ENCODE measurements around the gene KRTAP19-8. TPM values are rescaled to one million over a fixed set of nuclear protein-coding genes. Genes with fewer than 3 reads are reported as not detected.

Gene KRTAP19-8
- total RNA-seq, 1 donor from 2014 or later, result not detected

GRCh38 chr21:31012133-31013089 is 25.9 kb downstream of the KRTAP19-8 start:
- ATAC-seq (no peak), DNase-seq (ENCODE audit: low spot score) (no peak)

GRCh38 chr21:31011412-31011811 is 26.9 kb downstream of the KRTAP19-8 start:
- DNase-seq (ENCODE audit: low spot score), result no peak
- ATAC-seq, result no peak

- ATAC-seq (no peak), DNase-seq (ENCODE audit: low spot score) (no peak)
These were observed 29.9 kb downstream of the KRTAP19-8 start for GRCh38 chr21:31008355-31008754.

- ATAC-seq, result no peak
- DNase-seq (ENCODE audit: low spot score), result no peak
These were observed 33.3 kb downstream of the KRTAP19-8 start for GRCh38 chr21:31005019-31005418.

GRCh38 chr21:31003471-31003870 is 34.8 kb downstream of the KRTAP19-8 start:
- ATAC-seq (no peak), DNase-seq (ENCODE audit: low spot score) (no peak)

- ATAC-seq (no peak), DNase-seq (ENCODE audit: low spot score) (no peak)
These were observed 40.7 kb downstream of the KRTAP19-8 start for GRCh38 chr21:30997541-30997940.

- ATAC-seq, result no peak
- no peak for DNase-seq (ENCODE audit: low spot score)
These were observed 41.5 kb downstream of the KRTAP19-8 start for GRCh38 chr21:30996728-30997127.

GRCh38 chr21:30994932-30995331 is 43.3 kb downstream of the KRTAP19-8 start:
- ATAC-seq (no peak), DNase-seq (ENCODE audit: low spot score) (no peak)

- DNase-seq (ENCODE audit: low spot score) (no peak), ATAC-seq (no peak)
These were observed 47.6 kb downstream of the KRTAP19-8 start for GRCh38 chr21:30990514-30991262.

- DNase-seq (ENCODE audit: low spot score), result no peak
- ATAC-seq, result no peak
These were observed 49.6 kb downstream of the KRTAP19-8 start for GRCh38 chr21:30988706-30989105.

Other genes starting within 250 kb of the KRTAP19-8 start
- not detected for gene KRTAP8-1, start 225.2 kb downstream of the KRTAP19-8 start, total RNA-seq
- gene KRTAP7-1, start 208.7 kb downstream of the KRTAP19-8 start, total RNA-seq, result not detected
- gene KRTAP11-1, start 156.9 kb downstream of the KRTAP19-8 start, total RNA-seq, result not detected

Data from left lobe of liver (tissue), 2 donors.